HFF-Myc (cell line): ENCODE measurements around the gene MOB3B.

Experiments used
- DNase-seq: peaks from one replicate; pipeline ENCODE4 v3.0.0-alpha.2; 2011; ENCODE audit warnings: low read depth; ENCODE audit errors: extremely low read depth
- H3K4me3 ChIP-seq: replicated peaks from 2 replicates; pipeline ENCODE4 v1.5.1; 2011; ENCODE audit warnings: low read depth, mild to moderate bottlenecking, control low read depth, low read length
- TF ChIP-seq, protein P1 (sequence below): IDR thresholded peaks from 2 replicates; pipeline ENCODE4 v1.5.1; 2012; ENCODE audit warnings: mild to moderate bottlenecking, low read depth, low read length, control low read depth; ENCODE audit errors: missing control alignments

Gene MOB3B

DNA sequence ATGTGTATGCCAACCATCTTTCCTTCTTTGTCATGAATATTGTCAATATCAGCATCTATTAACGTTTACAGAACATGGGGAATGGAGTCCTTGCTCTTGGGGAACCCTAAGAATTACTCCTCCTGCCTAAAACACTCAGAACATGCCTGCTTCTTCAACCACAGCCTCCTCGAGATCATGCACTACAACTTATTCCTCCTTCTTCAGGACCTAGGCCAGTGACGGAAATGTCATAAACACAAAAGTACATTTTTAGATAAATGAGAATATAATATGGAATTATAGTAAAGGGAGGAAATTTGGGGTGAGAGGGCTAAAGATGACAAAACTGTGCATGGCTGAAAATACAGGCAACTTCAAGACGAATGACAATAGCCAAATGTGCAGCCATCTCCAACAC is 8.6 kb downstream of the MOB3B start:
- H3K4me3 ChIP-seq = no peak overlapping the region
- no peak for DNase-seq
- TF ChIP-seq, protein P1, sequence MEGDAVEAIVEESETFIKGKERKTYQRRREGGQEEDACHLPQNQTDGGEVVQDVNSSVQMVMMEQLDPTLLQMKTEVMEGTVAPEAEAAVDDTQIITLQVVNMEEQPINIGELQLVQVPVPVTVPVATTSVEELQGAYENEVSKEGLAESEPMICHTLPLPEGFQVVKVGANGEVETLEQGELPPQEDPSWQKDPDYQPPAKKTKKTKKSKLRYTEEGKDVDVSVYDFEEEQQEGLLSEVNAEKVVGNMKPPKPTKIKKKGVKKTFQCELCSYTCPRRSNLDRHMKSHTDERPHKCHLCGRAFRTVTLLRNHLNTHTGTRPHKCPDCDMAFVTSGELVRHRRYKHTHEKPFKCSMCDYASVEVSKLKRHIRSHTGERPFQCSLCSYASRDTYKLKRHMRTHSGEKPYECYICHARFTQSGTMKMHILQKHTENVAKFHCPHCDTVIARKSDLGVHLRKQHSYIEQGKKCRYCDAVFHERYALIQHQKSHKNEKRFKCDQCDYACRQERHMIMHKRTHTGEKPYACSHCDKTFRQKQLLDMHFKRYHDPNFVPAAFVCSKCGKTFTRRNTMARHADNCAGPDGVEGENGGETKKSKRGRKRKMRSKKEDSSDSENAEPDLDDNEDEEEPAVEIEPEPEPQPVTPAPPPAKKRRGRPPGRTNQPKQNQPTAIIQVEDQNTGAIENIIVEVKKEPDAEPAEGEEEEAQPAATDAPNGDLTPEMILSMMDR = no peak

DNA sequence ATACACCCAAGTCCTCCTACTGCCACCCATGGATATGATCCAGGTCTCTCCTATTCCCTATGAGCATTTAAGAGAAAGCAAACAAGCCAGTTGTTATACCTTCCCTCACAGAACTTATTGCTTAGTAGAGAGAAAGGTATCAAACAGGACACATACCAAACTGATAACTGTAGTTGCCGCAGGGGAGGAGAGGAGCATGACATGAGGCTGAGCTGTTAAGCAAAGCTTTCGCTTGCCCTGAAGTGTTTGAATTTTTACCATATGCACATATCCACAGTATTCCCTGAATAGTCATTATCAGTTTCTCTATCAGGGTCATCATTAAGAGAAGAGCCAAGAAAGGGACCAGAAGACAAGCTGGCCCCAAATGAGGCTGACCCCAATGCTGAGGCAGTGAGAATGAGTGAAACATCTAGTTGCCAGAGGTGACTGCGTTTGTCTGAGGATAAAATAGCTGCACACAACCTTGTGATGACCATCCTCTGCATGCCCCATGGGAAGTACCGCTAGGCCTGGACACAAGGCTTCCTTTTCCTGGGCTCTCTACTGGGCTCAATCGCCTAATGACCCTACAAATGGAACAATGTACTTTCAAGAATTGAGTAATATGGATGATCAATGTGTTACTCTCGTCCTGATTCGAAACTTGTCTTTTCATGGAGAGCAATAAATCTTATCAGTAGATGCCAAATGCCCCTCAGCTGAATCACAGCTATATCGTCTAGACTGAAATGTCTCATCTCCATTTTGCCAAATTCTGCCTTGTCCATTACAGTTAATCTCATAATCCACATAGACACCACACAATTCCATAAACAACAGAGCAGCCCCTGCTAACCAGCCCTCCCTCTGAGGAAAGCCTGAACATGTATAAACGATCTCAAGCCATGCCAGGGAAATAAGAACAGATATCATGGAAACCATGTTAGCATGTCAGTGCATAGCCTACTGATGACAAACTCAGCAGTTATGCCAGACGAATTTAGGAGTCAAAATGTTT is 9.8 kb downstream of the MOB3B start:
- H3K4me3 ChIP-seq = no peak overlapping the region
- TF ChIP-seq, protein P1 = no peak
- no peak for DNase-seq

DNA sequence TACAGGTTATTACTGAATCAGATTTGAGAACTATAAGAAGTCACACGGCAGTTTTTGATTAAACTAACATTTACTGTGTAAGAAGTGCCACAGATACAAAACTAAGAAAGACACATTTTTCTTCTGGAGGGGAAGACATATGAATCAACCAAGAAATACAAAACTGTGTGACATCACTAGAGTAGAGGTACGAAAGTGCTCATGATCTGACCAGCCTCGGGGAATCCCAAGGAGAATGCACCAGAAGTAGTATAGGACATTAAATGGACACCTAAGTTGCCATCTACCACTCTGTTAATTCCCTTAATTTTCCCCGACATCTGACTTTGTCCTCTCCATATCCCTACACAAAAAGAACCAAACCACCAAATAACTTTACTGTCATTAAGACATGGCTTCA is 10.8 kb downstream of the MOB3B start:
- DNase-seq = no peak
- TF ChIP-seq, protein P1 = no peak
- H3K4me3 ChIP-seq = no peak overlapping the region

DNA sequence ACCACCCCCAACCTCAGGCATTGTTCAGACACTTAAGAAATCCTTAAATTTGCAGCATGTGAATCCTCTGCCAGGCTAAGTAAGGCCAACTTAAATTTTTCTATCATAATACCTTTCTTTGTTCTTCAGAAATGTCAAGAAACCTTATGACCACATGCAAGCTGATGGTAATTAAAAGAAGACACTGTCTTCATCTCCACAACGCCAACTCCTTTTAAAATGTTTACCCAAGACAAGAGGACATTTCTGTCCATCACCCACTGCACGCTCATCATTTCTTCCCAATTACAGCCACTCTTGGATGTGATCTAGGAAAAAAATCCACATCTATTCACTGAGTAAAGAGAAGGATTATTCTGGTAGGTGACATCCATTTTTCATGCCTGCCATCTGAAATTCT is 11.6 kb downstream of the MOB3B start:
- H3K4me3 ChIP-seq = no peak overlapping the region
- TF ChIP-seq, protein P1 = no peak
- no peak for DNase-seq

DNA sequence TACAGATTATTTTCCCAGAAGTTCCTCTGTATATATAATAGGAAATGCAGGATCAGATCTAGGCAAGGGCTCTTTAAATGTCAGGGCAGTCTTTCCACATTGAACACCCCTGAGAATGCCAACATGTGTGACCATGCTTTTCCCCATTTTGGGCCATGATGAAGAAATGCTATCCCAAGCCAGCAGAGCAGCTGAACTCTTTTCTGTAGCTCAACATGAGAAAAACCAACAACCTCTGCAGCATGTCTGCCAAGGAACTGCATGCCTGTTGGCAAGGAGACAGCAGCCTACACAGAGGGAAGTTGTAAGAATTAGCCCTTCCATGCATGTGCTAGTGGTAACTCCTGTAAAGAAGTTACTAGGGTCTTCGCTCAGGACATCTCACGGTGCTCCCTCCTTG is 15.1 kb downstream of the MOB3B start:
- TF ChIP-seq, protein P1 = no peak
- H3K4me3 ChIP-seq = no peak overlapping the region
- no peak for DNase-seq

DNA sequence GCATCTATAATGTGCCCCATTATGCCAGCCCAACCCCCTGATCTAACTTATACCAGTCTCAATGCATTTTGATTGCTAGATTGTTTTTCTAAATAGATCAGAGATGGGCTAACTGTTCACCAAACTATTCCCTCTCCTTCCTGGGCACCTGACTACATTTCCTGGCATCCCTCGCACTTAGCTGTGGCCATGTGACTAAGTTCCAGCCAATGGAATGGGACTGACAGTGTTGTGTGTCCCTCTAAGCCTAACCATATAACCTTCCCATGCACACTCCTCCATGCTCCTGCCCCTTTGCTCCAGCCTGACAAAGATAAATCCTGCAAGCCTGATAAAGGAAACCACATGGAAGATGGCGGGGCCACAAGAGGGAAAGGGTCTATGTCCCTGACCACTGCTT is 17.8 kb downstream of the MOB3B start:
- no peak overlapping the region for H3K4me3 ChIP-seq
- DNase-seq = no peak
- TF ChIP-seq, protein P1 = no peak
